Mucosa of stomach (tissue), 1 donor: ENCODE measurements around the gene ZMYM2.
"Not testable (repeated sequence)": the region's sequence is repeated elsewhere in the genome, so short reads cannot be mapped to it uniquely, and the experiment has no call there.

Experiments used
- H3K27me3 ChIP-seq: one replicate; pipeline ENCODE4 v1.7.0; 2013; ENCODE audit warnings: mild to moderate bottlenecking, low read length; ENCODE audit not compliant: control insufficient read depth, insufficient read depth
- H3K36me3 ChIP-seq: one replicate; pipeline ENCODE4 v1.7.0; 2013; ENCODE audit warnings: low read length; ENCODE audit not compliant: control insufficient read depth, insufficient read depth
- H3K4me1 ChIP-seq: one replicate; pipeline ENCODE4 v1.7.0; 2013; ENCODE audit warnings: mild to moderate bottlenecking, low read length; ENCODE audit not compliant: control insufficient read depth, insufficient read depth
- H3K4me3 ChIP-seq: one replicate; pipeline ENCODE4 v1.7.0; 2013; ENCODE audit warnings: low read length
- H3K9ac ChIP-seq: one replicate; pipeline ENCODE4 v1.7.0; 2013; ENCODE audit warnings: mild to moderate bottlenecking, low read length, moderate library complexity
- H3K9me3 ChIP-seq: one replicate; pipeline ENCODE4 v1.7.0; 2013; ENCODE audit warnings: mild to moderate bottlenecking, low read length, moderate library complexity; ENCODE audit not compliant: control insufficient read depth
- donor health status: Pancreatic carcinoma.

ZMYM2 gene

GRCh38 chr13:19960653-19960976 lies 2.1 kb downstream of the ZMYM2 start:
- peaks cover 10% of the 10 kb centered on the region for H3K4me1 ChIP-seq
- H3K27me3 ChIP-seq: no peaks in the 10 kb centered on the region
- no peaks in the 10 kb centered on the region for H3K9me3 ChIP-seq
- H3K4me3 ChIP-seq: no peak overlapping the region
- no peak overlapping the region for H3K9ac ChIP-seq
- no peaks in the 10 kb centered on the region for H3K36me3 ChIP-seq

GRCh38 chr13:19961489-19961888 lies 3.0 kb downstream of the ZMYM2 start:
- no peaks in the 10 kb centered on the region for H3K27me3 ChIP-seq
- H3K4me3 ChIP-seq: no peak overlapping the region
- H3K9ac ChIP-seq: no peak overlapping the region
- peaks cover 10% of the 10 kb centered on the region for H3K4me1 ChIP-seq
- H3K9me3 ChIP-seq: no peaks in the 10 kb centered on the region
- H3K36me3 ChIP-seq: no peaks in the 10 kb centered on the region

- Histone ChIP-seq H3K4me1 (peaks cover 10% of the 10 kb centered on the region), H3K27me3 (no peaks in the 10 kb centered on the region), H3K4me3 (no peak overlapping the region), H3K9me3 (no peaks in the 10 kb centered on the region), H3K9ac (no peak overlapping the region), H3K36me3 (no peaks in the 10 kb centered on the region)
These were observed 3.4 kb downstream of the ZMYM2 start for GRCh38 chr13:19961924-19962323.

- Histone ChIP-seq H3K4me1 (peaks cover 10% of the 10 kb centered on the region), H3K4me3 (no peak overlapping the region), H3K36me3 (no peaks in the 10 kb centered on the region), H3K9me3 (no peaks in the 10 kb centered on the region), H3K9ac (no peak overlapping the region), H3K27me3 (no peaks in the 10 kb centered on the region)
These were observed 4.4 kb downstream of the ZMYM2 start for GRCh38 chr13:19962894-19963293.

GRCh38 chr13:19967621-19968020 lies 9.1 kb downstream of the ZMYM2 start:
- no peak overlapping the region for H3K9ac ChIP-seq
- H3K4me1 ChIP-seq: peaks cover 5% of the 10 kb centered on the region
- H3K27me3 ChIP-seq: no peaks in the 10 kb centered on the region
- H3K9me3 ChIP-seq: no peaks in the 10 kb centered on the region
- no peak overlapping the region for H3K4me3 ChIP-seq
- H3K36me3 ChIP-seq: no peaks in the 10 kb centered on the region

GRCh38 chr13:19974498-19975009 lies 16.0 kb downstream of the ZMYM2 start:
- not testable (repeated sequence) for H3K9ac ChIP-seq, H3K36me3 ChIP-seq, H3K4me1 ChIP-seq, H3K9me3 ChIP-seq, H3K4me3 ChIP-seq, H3K27me3 ChIP-seq

GRCh38 chr13:19978831-19979437 lies 20.4 kb downstream of the ZMYM2 start:
- H3K4me3 ChIP-seq: no peak overlapping the region
- no peaks in the 10 kb centered on the region for H3K27me3 ChIP-seq
- no peaks in the 10 kb centered on the region for H3K9me3 ChIP-seq
- no peaks in the 10 kb centered on the region for H3K36me3 ChIP-seq
- no peaks in the 10 kb centered on the region for H3K4me1 ChIP-seq
- H3K9ac ChIP-seq: no peak overlapping the region

- Histone ChIP-seq H3K4me3 (no peak overlapping the region), H3K27me3 (no peaks in the 10 kb centered on the region), H3K4me1 (no peaks in the 10 kb centered on the region), H3K9ac (no peak overlapping the region), H3K9me3 (no peaks in the 10 kb centered on the region), H3K36me3 (no peaks in the 10 kb centered on the region)
These were observed 23.2 kb downstream of the ZMYM2 start for GRCh38 chr13:19981685-19982238.

- Histone ChIP-seq H3K4me3 (no peak overlapping the region), H3K9me3 (no peaks in the 10 kb centered on the region), H3K36me3 (no peaks in the 10 kb centered on the region), H3K4me1 (no peaks in the 10 kb centered on the region), H3K9ac (no peak overlapping the region), H3K27me3 (no peaks in the 10 kb centered on the region)
These were observed 24.0 kb downstream of the ZMYM2 start for GRCh38 chr13:19982447-19983043.

- Histone ChIP-seq H3K27me3 (no peaks in the 10 kb centered on the region), H3K9ac (no peak overlapping the region), H3K36me3 (no peaks in the 10 kb centered on the region)
These were observed 26.1 kb downstream of the ZMYM2 start for GRCh38 chr13:19984430-19985218.

GRCh38 chr13:19985219-19985556 lies 26.7 kb downstream of the ZMYM2 start:
- no peaks in the 10 kb centered on the region for H3K27me3 ChIP-seq
- H3K9ac ChIP-seq: no peak overlapping the region
- no peaks in the 10 kb centered on the region for H3K36me3 ChIP-seq
- H3K4me1 ChIP-seq: no peaks in the 10 kb centered on the region
- no peak overlapping the region for H3K4me3 ChIP-seq
- H3K9me3 ChIP-seq: no peaks in the 10 kb centered on the region

More at GRCh38 chr13:19984430-19985218, 26.1 kb downstream of the ZMYM2 start:
- Histone ChIP-seq H3K4me3 (no peak overlapping the region), H3K9me3 (no peaks in the 10 kb centered on the region), H3K4me1 (no peaks in the 10 kb centered on the region)

- Histone ChIP-seq H3K9ac (no peak overlapping the region), H3K36me3 (no peaks in the 10 kb centered on the region), H3K9me3 (no peaks in the 10 kb centered on the region), H3K4me3 (no peak overlapping the region), H3K4me1 (no peaks in the 10 kb centered on the region), H3K27me3 (no peaks in the 10 kb centered on the region)
These were observed 33.0 kb downstream of the ZMYM2 start for GRCh38 chr13:19991531-19991930.
